H9 (cell line): Measurements from ENCODE around the gene GMPR. TPM values are rescaled to one million over a fixed set of nuclear protein-coding genes. Genes with fewer than 3 reads are reported as not detected.

Source experiments
- DNase-seq: peaks from one replicate; pipeline ENCODE4 v3.0.0-alpha.2; 2017
- H2AFZ ChIP-seq: one replicate; pipeline ENCODE4 v1.6.1; 2013; ENCODE audit warnings: mild to moderate bottlenecking, low read length, control low read depth, moderate library complexity
- H2AK5ac ChIP-seq: 2 replicates; pipeline ENCODE4 v1.6.1; 2013; ENCODE audit warnings: low read length, control low read depth, mixed read lengths; ENCODE audit not compliant: insufficient read length
- H2BK120ac ChIP-seq: one replicate; pipeline ENCODE4 v1.6.1; 2013; ENCODE audit warnings: low read depth, mild to moderate bottlenecking, low read length, control low read depth, inconsistent platforms; ENCODE audit not compliant: poor library complexity, severe bottlenecking
- H2BK12ac ChIP-seq: 2 replicates; pipeline ENCODE4 v1.6.1; 2013; ENCODE audit warnings: low read length, control low read depth, mixed read lengths, low read depth; ENCODE audit not compliant: insufficient read length
- H2BK15ac ChIP-seq: 2 replicates; pipeline ENCODE4 v1.6.1; 2013; ENCODE audit warnings: low read depth, low read length, control low read depth
- H2BK20ac ChIP-seq: one replicate; pipeline ENCODE4 v1.6.1; 2013; ENCODE audit warnings: low read depth, mild to moderate bottlenecking, low read length, control low read depth, inconsistent platforms; ENCODE audit not compliant: poor library complexity, severe bottlenecking
- H2BK5ac ChIP-seq: 2 replicates; pipeline ENCODE4 v1.6.1; 2013; ENCODE audit warnings: low read length, control low read depth, mixed read lengths; ENCODE audit not compliant: insufficient read length
- H3K14ac ChIP-seq: 2 replicates; pipeline ENCODE4 v1.6.1; 2013; ENCODE audit warnings: low read length, control low read depth; ENCODE audit not compliant: insufficient read depth
- H3K18ac ChIP-seq: 2 replicates; pipeline ENCODE4 v1.6.1; 2013; ENCODE audit warnings: low read depth, mild to moderate bottlenecking, mixed read lengths, low read length, control low read depth; ENCODE audit not compliant: insufficient read length
- H3K23ac ChIP-seq: 2 replicates; pipeline ENCODE4 v1.6.1; 2013; ENCODE audit warnings: low read length, control low read depth, mixed read lengths, low read depth; ENCODE audit not compliant: insufficient read length
- H3K23me2 ChIP-seq: 2 replicates; pipeline ENCODE4 v1.6.1; 2013; ENCODE audit warnings: low read depth, mild to moderate bottlenecking, mixed read lengths, low read length, control low read depth; ENCODE audit not compliant: insufficient read length, poor library complexity, severe bottlenecking
- H3K27ac ChIP-seq: 2 replicates; pipeline ENCODE4 v1.5.1; 2013; ENCODE audit warnings: low read length, control low read depth, mixed read lengths, low read depth; ENCODE audit not compliant: insufficient read length
- H3K27me3 ChIP-seq: 2 replicates; pipeline ENCODE4 v1.6.1; 2013; ENCODE audit warnings: low read length, control low read depth, inconsistent platforms; ENCODE audit not compliant: insufficient read depth
- H3K4ac ChIP-seq: 2 replicates; pipeline ENCODE4 v1.6.1; 2013; ENCODE audit warnings: low read depth, mild to moderate bottlenecking, control low read depth, inconsistent platforms, low read length, moderate library complexity
- H3K4me1 ChIP-seq: 2 replicates; pipeline ENCODE4 v1.6.1; 2013; ENCODE audit warnings: low read length, control low read depth, inconsistent platforms; ENCODE audit not compliant: insufficient read depth
- H3K4me2 ChIP-seq: 2 replicates; pipeline ENCODE4 v1.6.1; 2013; ENCODE audit warnings: low read length, control low read depth, mixed read lengths; ENCODE audit not compliant: insufficient read length, insufficient read depth
- H3K56ac ChIP-seq: 2 replicates; pipeline ENCODE4 v1.6.1; 2013; ENCODE audit warnings: low read depth, mild to moderate bottlenecking, mixed read lengths, low read length, control low read depth; ENCODE audit not compliant: insufficient read length
- H3K79me1 ChIP-seq: 2 replicates; pipeline ENCODE4 v1.6.1; 2013; ENCODE audit warnings: low read depth, mild to moderate bottlenecking, moderate library complexity, low read length, control low read depth, inconsistent platforms; ENCODE audit not compliant: insufficient read depth, poor library complexity, severe bottlenecking
- H3K79me2 ChIP-seq: 2 replicates; pipeline ENCODE4 v1.6.1; 2013; ENCODE audit warnings: low read length, control low read depth, inconsistent platforms; ENCODE audit not compliant: insufficient read depth
- H3K9ac ChIP-seq: 2 replicates; pipeline ENCODE4 v1.6.1; 2013; ENCODE audit warnings: low read length, control low read depth, mixed read lengths; ENCODE audit not compliant: insufficient read length; ENCODE audit errors: extremely low read depth
- H3K9me3 ChIP-seq: one replicate; pipeline ENCODE4 v1.6.1; 2013; ENCODE audit warnings: low read depth, low read length, inconsistent platforms; ENCODE audit not compliant: control insufficient read depth
- H3T11ph ChIP-seq: one replicate; pipeline ENCODE4 v1.6.1; 2013; ENCODE audit warnings: mild to moderate bottlenecking, low read length, control low read depth, inconsistent platforms
- H4K20me1 ChIP-seq: one replicate; pipeline ENCODE4 v1.6.1; 2013; ENCODE audit not compliant: control insufficient read depth, insufficient read length, insufficient read depth
- H4K5ac ChIP-seq: 2 replicates; pipeline ENCODE4 v1.6.1; 2013; ENCODE audit warnings: low read depth, mild to moderate bottlenecking, mixed read lengths, low read length, control low read depth; ENCODE audit not compliant: insufficient read length
- H4K8ac ChIP-seq: replicated peaks from 2 replicates; pipeline ENCODE4 v1.6.1; 2013; ENCODE audit warnings: low read length, control low read depth, mixed read lengths, low read depth; ENCODE audit not compliant: insufficient read length
- H4K91ac ChIP-seq: 2 replicates; pipeline ENCODE4 v1.6.1; 2013; ENCODE audit warnings: low read depth, mild to moderate bottlenecking, moderate library complexity, mixed read lengths, low read length, control low read depth; ENCODE audit not compliant: insufficient read length
- H3K27ac Mint-ChIP-seq, 3 experiments: 2 replicates in 2 of 3; 3 replicates in 1 of 3; pipeline ENCODE4 v1.8.0; 2020 to 2021; ENCODE audit warnings: mixed read lengths in 3 of 3, mild to moderate bottlenecking in 1 of 3, moderate library complexity in 1 of 3
- H3K27me3 Mint-ChIP-seq: 2 replicates; pipeline ENCODE4 v1.8.0; 2021; ENCODE audit warnings: low read depth, mild to moderate bottlenecking, moderate library complexity, mixed read lengths
- H3K36me3 Mint-ChIP-seq, 3 experiments: 2 replicates in 2 of 3; 3 replicates in 1 of 3; pipeline ENCODE4 v1.8.0; 2020 to 2021; ENCODE audit warnings: low read depth in 3 of 3, mixed read lengths in 3 of 3; ENCODE audit not compliant: insufficient read depth in 1 of 3
- H3K4me1 Mint-ChIP-seq, 2 experiments: 2 replicates each; pipeline ENCODE4 v1.8.0; 2020; ENCODE audit warnings: mixed read lengths in 2 of 2
- H3K4me3 Mint-ChIP-seq, 2 experiments: 2 replicates in 1 of 2; 3 replicates in 1 of 2; pipeline ENCODE4 v1.8.0; 2020 to 2021; ENCODE audit warnings: mild to moderate bottlenecking in 2 of 2, mixed read lengths in 2 of 2, moderate library complexity in 1 of 2
- H3K9me3 Mint-ChIP-seq, 2 experiments: 2 replicates in 1 of 2; 3 replicates in 1 of 2; pipeline ENCODE4 v1.8.0; 2020; ENCODE audit warnings: mild to moderate bottlenecking in 2 of 2, mixed read lengths in 2 of 2, moderate library complexity in 1 of 2
- WGBS: extraction: QIAGEN DNeasy Blood & Tissue Kit; methylation state at CpG from one replicate; pipeline ENCODE4 v1.1.7; 2013; ENCODE audit warnings: missing lambda C conversion rate, low lambda C conversion rate, mixed read lengths; ENCODE audit not compliant: insufficient read length; ENCODE audit errors: extremely low coverage; 5-methylcytosine and 5-hydroxymethylcytosine counted together
- total RNA-seq: library from RNA; stranded (reverse); gene quantifications from 2 replicates; pipeline ENCODE4 v1.2.1, GENCODE V29; 2021
- TF ChIP-seq, protein P1 (sequence below): fragments of 200-600 bp; sonication (generic); conservative IDR thresholded peaks from 3 replicates; pipeline ENCODE4 v1.8.0; 2021; ENCODE audit warnings: antibody characterized with exemption, mild to moderate bottlenecking

GMPR gene
- total RNA-seq, 1 experiment from 2014 or later: 0.70 TPM

GRCh38 chr6:16292942-16293341 lies 54.6 kb downstream of the GMPR start:
- no peak overlapping the region for H3K56ac ChIP-seq
- Mint-ChIP-seq H3K4me3 (no peak overlapping the region), H3K9me3 (no peaks in the 10 kb centered on the region; a peak in 1 of 5 replicates), H3K27ac (no peak overlapping the region), H3K36me3 (no peaks in the 10 kb centered on the region), H3K4me1 (peaks cover 8% of the 10 kb centered on the region in 2 experiments), H3K27me3 (peaks cover 4% of the 10 kb centered on the region)
- no peak overlapping the region for H3K4me2 ChIP-seq
- no peak overlapping the region for H2BK12ac ChIP-seq
- H3K9ac ChIP-seq: no peak overlapping the region
- H3K23me2 ChIP-seq: no peaks in the 10 kb centered on the region
- TF ChIP-seq, protein P1, sequence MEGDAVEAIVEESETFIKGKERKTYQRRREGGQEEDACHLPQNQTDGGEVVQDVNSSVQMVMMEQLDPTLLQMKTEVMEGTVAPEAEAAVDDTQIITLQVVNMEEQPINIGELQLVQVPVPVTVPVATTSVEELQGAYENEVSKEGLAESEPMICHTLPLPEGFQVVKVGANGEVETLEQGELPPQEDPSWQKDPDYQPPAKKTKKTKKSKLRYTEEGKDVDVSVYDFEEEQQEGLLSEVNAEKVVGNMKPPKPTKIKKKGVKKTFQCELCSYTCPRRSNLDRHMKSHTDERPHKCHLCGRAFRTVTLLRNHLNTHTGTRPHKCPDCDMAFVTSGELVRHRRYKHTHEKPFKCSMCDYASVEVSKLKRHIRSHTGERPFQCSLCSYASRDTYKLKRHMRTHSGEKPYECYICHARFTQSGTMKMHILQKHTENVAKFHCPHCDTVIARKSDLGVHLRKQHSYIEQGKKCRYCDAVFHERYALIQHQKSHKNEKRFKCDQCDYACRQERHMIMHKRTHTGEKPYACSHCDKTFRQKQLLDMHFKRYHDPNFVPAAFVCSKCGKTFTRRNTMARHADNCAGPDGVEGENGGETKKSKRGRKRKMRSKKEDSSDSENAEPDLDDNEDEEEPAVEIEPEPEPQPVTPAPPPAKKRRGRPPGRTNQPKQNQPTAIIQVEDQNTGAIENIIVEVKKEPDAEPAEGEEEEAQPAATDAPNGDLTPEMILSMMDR: no peak
- H3K79me1 ChIP-seq: no peaks in the 10 kb centered on the region
- no peak overlapping the region for H3K14ac ChIP-seq
- H3K4me1 ChIP-seq: no peaks in the 10 kb centered on the region
- WGBS: no CpG with 5 or more reads among the region's 8 CpGs
- H3K18ac ChIP-seq: no peak overlapping the region
- no peaks in the 10 kb centered on the region for H4K20me1 ChIP-seq
- H3K27me3 ChIP-seq: no peaks in the 10 kb centered on the region
- no peak overlapping the region for H4K8ac ChIP-seq
- no peak overlapping the region for H2AK5ac ChIP-seq
- no peak overlapping the region for H4K5ac ChIP-seq
- no peak overlapping the region for H3K27ac ChIP-seq
- no peak overlapping the region for H2BK20ac ChIP-seq
- no peaks in the 10 kb centered on the region for H3K79me2 ChIP-seq
- H3K23ac ChIP-seq: no peak overlapping the region
- H2AFZ ChIP-seq: no peak overlapping the region
- no peak overlapping the region for H3T11ph ChIP-seq
- H2BK120ac ChIP-seq: no peak overlapping the region
- no peak overlapping the region for H4K91ac ChIP-seq
- no peak overlapping the region for H2BK5ac ChIP-seq
- H3K9me3 ChIP-seq: no peaks in the 10 kb centered on the region
- H3K4ac ChIP-seq: no peak overlapping the region
- H2BK15ac ChIP-seq: no peak overlapping the region
- DNase-seq: no peak
